Measurements from ENCODE around the gene ACAD11.
"Not testable (repeated sequence)": the region's sequence is repeated elsewhere in the genome, so short reads cannot be mapped to it uniquely, and the experiment has no call there.

Gene ACAD11

GRCh38 chr3:132598181-132598580 lies 61.4 kb downstream of the ACAD11 start:
- DNase-seq, result no peak

GRCh38 chr3:132597660-132598059 lies 61.9 kb downstream of the ACAD11 start:
- no peak for DNase-seq

- no peak for DNase-seq
These were observed 62.7 kb downstream of the ACAD11 start, which contains the start of gene ACKR4 for GRCh38 chr3:132596816-132597433. Gene ACKR4, plus strand, starts transcription at chr3:132597270. Its CDS starts 3,128 bp downstream, at chr3:132600398.

- no peak for DNase-seq
These were observed 63.3 kb downstream of the ACAD11 start for GRCh38 chr3:132596326-132596725.

GRCh38 chr3:132595014-132595413 lies 64.6 kb downstream of the ACAD11 start:
- no peak for DNase-seq

GRCh38 chr3:132594498-132594897 lies 65.1 kb downstream of the ACAD11 start:
- DNase-seq, result no peak

GRCh38 chr3:132593947-132594323 lies 65.7 kb downstream of the ACAD11 start:
- no peak for DNase-seq

GRCh38 chr3:132593241-132593946 lies 66.2 kb downstream of the ACAD11 start:
- no peak for DNase-seq

GRCh38 chr3:132592216-132592615 lies 67.4 kb downstream of the ACAD11 start:
- no peak for DNase-seq

GRCh38 chr3:132587401-132587800 lies 72.2 kb downstream of the ACAD11 start:
- no peak for DNase-seq

- DNase-seq, result no peak
These were observed 85.8 kb downstream of the ACAD11 start for GRCh38 chr3:132573797-132574211.

- no peak for DNase-seq
These were observed 89.6 kb downstream of the ACAD11 start for GRCh38 chr3:132570016-132570415.

- no peak for DNase-seq
These were observed 90.0 kb downstream of the ACAD11 start for GRCh38 chr3:132569580-132569979.

- DNase-seq, result no peak
These were observed 90.5 kb downstream of the ACAD11 start for GRCh38 chr3:132569153-132569552.

GRCh38 chr3:132568422-132568821 lies 91.2 kb downstream of the ACAD11 start:
- DNase-seq, result no peak

GRCh38 chr3:132564070-132564465 lies 95.5 kb downstream of the ACAD11 start:
- DNase-seq, result no peak

- DNase-seq, result no peak
These were observed 96.1 kb downstream of the ACAD11 start for GRCh38 chr3:132563420-132564069.

- no peak for DNase-seq
These were observed 98.6 kb downstream of the ACAD11 start for GRCh38 chr3:132561003-132561402.

GRCh38 chr3:132556508-132557159 lies 103.0 kb downstream of the ACAD11 start:
- DNase-seq, result no peak

GRCh38 chr3:132556036-132556386 lies 103.6 kb downstream of the ACAD11 start:
- DNase-seq, result not testable (repeated sequence)

GRCh38 chr3:132555306-132556035 lies 104.1 kb downstream of the ACAD11 start:
- no peak for DNase-seq

GRCh38 chr3:132554437-132554836 lies 105.2 kb downstream of the ACAD11 start:
- DNase-seq, result no peak

GRCh38 chr3:132553826-132554225 lies 105.8 kb downstream of the ACAD11 start:
- no peak for DNase-seq

Data from GDM1 (cell line).